Hematopoietic multipotent progenitor cell treated with erythropoietin and hydrocortisone succinate and interleukin-3 and kit ligand, for 15 days (in vitro differentiated cells): ENCODE measurements around the gene CCDC197.

Experiments used
- DNase-seq: peaks from one replicate; pipeline ENCODE4 v3.0.0-alpha.2; 2015; ENCODE audit warnings: low spot score

The CCDC197 gene

DNA sequence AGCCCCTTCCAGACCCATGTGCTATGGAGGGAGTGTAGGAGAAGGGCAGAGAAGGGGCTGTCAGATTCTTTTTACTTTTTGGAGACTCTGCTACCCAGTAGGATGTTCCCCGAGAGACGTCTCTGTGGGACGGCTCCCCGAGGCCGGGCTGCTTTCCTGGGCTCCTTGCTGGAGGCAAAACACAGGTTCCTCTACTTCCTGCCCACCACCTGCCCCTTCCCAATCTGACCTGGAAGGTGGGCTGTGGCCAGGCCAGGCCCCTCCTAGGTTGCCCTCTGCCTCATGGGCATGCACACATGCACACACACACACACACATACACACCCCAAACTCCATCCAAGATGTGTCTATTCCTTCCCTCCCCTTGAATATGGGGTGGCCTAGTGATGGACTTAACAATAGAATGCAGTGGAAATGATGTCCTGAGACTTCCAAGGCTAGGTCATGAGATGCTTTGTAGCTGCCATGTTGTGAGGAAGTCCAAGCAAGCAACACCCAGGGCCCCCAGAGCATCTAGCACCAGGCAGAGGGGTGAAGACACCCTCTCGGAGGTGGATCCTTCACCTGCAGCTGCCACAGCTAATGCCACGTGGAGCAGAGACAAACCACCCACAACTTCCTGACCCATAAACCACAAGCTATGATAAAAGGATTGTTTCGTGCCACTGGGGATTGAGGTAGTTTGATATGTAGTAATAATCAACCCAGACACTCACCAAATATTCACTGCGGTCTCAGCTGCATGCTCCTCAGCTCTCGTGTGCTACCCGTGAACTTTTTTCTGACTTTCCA, 19.1 kb upstream of the CCDC197 start:
- no peak for DNase-seq

DNA sequence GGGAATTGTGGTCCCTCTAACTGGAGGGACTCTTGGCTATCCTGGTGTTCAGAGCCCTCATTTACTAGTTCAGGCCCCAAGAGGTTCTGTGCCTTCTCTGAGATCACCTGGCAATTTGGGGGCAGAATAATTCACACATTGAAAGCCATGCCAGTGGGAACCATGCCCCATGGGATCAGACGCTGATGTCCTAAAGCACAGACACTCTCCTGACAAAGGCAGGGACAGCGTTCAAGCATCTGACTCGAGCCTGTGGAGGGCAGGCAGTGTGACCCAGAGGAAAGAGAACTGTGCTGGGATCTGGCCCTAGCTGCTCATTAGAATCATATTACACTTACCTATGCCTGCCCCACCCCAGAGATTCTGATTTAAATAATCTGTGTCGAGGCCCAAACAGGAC, 18.4 kb upstream of the CCDC197 start:
- no peak for DNase-seq

DNA sequence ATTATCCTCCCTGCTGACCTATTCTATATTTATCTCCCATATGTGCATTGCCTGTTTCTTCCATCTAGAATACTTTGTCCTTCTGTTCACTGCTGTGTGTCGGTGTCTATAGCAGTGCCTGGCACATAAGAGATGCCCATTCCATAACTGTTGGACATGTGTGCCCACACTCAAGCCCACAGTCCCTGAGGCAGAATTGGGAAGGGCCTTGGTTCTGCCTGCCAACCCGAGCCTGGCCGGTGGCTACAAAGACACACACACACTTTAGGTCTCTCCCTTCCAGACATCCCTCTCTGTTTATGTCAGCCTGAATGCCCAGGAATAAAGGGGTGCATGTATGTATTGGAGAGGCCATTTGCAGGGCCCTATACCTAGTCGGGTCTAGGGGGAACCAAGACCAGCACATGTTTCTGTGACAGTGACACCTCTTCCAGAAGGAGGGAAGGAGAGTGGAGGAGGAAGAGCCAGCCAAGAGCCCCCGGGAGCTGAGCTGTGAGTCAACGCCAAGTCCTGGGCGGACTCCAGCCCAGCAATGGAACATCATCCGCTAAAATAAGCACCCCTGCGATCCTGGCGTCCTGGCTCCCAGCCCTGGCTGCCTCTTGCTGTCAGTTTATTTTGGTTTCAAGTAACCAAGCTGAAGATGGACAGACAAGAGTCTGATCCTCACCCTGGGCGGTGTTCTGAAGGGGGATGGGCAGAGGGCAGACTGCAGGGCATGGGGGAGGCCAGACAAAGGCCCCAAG, 16.5 kb upstream of the CCDC197 start:
- no peak for DNase-seq

GRCh38 chr14:93981316-93982229, 15.5 kb upstream of the CCDC197 start:
- no peak for DNase-seq

DNA sequence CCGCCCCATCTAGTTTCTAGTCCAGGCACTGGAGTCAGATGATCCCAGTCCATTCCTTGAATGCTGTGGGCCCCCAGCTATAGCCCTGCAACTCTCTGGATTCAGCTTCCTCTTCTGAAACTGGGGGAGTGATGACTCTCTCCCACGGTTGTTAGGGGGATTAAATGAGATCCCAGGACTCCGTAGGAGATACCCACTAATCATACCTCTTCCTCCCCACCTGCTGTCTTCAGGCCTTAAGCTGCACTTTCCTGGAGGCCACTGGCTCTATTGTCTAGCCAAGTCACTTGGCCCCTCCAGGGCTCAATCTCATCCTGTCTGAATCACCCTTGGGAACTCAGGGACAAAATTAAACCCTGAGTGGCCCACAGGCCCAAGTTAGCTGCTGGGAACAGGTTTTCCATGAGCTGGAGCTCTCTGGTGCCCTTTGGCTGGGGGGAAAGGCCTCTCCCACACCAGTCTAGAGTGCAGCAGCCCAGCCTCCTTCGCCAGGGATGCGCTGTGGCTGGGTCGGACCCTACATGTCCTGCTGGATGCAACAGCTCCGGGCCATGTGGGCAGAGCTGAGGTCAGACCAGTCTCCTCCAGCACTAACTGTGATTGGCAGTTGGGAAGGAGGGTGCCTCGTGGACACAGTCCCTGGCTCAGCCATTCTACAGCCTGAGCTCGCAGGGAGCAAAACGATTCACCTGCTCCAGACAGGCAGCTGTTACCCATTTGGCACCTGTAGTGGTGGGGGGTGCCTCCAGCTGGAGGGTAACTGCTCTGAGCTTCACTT, 14.7 kb upstream of the CCDC197 start:
- no peak for DNase-seq

GRCh38 chr14:93984070-93984469, 13.0 kb upstream of the CCDC197 start:
- no peak for DNase-seq

DNA sequence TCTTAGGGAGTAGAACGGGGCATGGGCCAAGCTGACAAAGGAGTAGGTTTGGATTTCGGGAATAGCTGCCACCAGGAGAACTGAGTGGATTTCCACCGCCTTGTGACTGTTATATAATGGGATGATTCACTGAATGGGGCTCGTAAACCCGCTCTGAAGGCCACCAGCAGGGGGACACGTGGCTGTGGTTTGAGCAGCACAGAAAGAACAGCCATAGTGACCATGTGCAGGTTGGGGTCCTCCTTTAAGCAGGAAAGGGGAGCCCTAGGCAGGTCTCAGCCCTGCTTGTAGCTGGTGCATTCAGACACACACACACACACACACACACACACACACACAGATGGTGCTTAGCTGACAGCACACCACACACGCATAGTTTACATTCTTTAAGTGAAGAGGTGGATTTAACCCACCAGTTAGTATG, 12.1 kb upstream of the CCDC197 start:
- no peak for DNase-seq

DNA sequence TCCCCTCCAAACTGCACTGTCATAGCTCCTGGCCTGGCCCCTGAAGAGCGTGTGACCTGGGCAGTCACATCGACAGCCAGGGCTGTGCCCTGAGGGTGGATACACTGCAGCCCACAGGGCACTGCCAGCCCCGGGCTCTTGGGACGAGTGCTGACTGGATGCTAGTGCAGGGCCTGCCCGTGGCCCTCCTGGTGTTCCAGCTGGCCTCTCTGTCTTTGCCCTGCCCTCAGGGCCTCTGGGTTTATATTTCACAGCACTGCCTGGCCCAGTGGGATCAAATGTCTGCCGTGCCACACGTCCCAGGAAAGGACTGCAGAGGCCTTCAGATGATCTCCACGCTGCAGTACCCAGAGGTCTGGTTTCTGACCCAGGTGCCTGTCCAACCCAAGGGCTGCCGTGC, 10.1 kb upstream of the CCDC197 start:
- DNase-seq, result no peak

GRCh38 chr14:93987376-93987775, 9.7 kb upstream of the CCDC197 start:
- no peak for DNase-seq

DNA sequence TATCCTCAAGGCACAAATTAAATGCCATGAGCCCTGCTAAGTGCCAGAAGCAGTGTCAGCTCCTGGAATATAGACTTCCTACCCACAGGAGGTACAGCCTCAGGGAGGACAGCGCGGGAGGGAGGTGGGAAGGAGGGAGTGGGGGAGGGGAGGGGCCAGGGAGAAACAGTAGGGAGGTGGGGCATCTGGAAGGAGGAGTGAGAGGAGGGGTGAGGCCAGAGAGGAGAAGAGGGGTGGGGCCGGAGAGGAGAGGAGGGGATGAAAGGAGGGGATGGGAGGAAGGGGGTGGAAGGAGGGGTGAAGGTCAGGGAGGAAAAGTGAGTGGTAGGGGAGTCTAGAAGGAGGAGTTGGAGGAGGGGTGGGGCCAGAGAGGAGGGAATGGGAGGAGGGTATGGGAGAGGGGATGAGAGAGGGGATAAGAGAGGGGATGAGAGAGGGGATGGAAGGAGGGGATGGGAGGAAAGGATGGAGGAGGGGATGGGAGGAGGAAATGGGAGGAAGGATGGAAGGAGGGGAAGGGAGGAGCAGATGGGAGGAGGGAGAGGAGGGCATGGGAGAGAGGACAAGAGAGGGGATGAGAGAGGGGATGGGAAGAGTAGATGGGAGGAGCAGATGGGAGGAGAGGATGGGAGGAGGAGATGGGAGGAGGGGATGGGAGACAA, 9.2 kb upstream of the CCDC197 start:
- no peak for DNase-seq

GRCh38 chr14:93989939-93990338, 7.2 kb upstream of the CCDC197 start:
- DNase-seq, result no peak

DNA sequence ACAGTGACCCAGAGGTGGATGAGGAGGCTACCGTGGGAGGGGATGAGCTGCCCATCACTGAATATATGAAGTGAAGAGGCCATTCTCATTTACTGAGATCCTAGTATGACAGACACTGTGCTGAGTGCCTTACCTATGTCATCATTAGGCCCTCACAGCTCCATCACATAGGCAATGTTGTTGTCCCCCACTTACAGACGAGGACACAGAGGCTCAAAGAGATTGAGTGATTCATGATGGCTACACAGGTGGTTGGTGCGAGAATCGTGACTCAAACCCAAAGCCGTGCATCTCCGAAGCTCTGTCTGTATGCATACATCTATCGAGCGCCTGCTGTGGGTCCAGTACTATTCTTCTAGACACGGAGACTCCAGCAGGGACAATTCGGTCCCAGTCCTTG, 5.9 kb upstream of the CCDC197 start:
- no peak for DNase-seq

- DNase-seq, result no peak
Observed at GRCh38 chr14:93991649-93992048, 5.5 kb upstream of the CCDC197 start.

GRCh38 chr14:93993382-93993781, 3.7 kb upstream of the CCDC197 start:
- DNase-seq, result no peak

GRCh38 chr14:93994919-93995682, 2.0 kb upstream of the CCDC197 start:
- DNase-seq, result no peak

DNA sequence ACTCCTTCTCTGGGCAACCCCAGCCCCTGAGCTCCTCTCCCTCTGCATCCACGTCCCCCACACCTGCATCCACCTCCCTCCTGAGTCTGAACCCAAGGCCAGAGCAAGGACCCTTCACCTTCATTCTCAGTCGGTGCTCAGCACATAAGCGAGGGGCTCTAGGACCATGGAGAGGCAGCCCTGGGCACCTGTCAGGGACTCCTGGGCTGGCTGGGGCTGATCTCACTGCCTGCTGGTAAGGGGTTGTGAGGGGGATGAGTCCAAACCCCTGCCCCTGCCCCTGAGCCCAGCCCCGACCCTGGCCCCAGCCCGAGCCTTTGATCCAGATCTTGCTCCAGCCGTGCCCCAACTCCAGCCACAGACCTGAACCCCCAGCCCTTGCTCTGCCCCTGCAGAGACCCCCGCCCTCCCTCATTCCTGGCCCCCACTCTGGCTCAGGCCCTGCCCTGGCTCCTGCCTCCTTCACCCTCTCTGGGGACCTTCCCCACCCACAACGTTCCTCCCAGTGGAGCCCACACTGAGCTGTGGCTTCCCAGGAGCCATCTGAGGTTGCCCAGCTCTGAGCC, 888 bp upstream of the CCDC197 start:
- DNase-seq, result no peak

DNA sequence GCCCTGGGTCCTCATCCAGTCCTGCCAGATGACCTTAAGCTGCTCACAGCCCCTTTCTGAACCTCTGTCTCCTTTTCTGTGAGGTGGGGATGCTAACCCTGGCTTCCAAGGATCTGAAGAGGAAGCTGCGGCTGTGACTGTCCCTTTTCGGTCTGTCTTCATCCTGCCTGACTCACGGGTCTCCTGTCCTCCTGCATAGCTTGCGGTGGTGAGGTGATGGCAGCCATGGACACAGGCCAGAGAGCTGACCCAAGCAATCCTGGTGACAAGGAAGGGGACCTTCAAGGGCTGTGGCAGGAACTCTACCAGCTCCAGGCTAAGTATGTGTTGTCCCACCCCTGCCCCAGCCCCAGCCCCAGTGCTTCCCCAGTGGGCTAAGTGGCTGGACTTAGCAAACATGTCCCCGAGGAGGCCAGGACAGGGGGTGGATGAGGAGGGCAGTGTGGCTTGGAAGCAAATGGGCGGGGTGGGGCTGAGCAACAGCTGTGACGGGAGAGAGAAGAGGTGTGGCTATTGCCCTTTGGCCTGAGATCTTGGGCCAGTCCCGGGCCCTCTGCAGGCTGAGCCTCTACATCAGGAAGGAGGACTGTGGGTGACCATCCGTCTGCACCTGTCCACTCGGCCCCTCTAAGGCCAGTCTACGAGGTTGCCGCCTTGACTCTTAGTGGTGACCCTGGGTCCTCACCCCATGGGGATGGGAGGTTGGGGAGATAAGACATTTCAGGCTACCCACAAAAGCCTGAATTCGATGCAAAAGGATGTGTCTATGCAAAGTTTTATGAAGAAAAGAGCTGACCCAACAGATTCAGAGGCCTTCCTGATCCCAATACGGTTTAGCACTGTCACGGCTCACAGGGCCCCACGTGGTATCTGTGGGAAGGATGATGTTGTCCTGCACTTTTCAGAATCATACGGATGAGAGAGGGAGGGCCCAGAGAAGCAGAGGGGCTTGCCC, 1.1 kb downstream of the CCDC197 start:
- no peak for DNase-seq

DNA sequence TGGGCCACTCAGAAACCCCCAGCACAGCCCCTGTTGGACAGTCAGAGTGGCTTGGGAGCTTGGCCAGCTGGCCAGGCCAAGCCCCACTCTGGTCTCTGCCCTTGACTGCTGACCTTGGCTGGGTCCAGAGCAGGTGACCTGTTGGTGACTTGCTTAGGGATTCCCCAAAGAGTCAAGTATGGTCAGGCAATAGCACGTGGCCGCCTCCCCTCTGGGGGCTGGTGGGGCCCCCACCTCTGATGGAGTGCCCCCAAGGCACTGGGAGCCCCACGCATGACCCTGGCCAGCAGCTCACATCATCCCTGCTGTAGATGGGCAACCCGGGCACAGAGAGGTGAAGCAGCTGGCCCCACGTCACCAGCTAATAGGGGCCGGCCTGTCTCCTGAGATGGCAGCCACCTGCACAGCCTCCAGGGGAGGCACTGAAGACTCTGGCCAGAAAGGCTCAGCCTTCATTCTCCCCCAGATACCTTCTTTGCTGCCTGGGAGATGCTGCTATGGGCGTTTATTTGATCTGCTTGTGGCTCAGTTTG, 1.8 kb downstream of the CCDC197 start:
- no peak for DNase-seq

GRCh38 chr14:93999573-93999972, 2.5 kb downstream of the CCDC197 start:
- no peak for DNase-seq
